Peyer's patch (tissue), 4 donors: Measurements from ENCODE around the gene EXD3. TPM values are rescaled to one million over a fixed set of nuclear protein-coding genes. Genes with fewer than 3 reads are reported as not detected.

Source experiments
- DNase-seq, 3 donors: peaks; one replicate each; pipeline ENCODE4 v3.0.0-alpha.2; 2017 to 2019
- H3K27ac ChIP-seq, 4 donors: fragments of 200-600 bp; sonication (generic); one replicate each; pipeline ENCODE4 v1.5.1; 2016 to 2019
- H3K27me3 ChIP-seq, 2 donors: fragments of 200-600 bp; sonication (generic); one replicate each; pipeline ENCODE4 v1.5.1; 2019
- H3K36me3 ChIP-seq, 3 donors: fragments of 200-600 bp; sonication (generic); one replicate each; pipeline ENCODE4 v1.5.1; 2016 to 2019
- H3K4me1 ChIP-seq, 4 donors: fragments of 200-600 bp; sonication (generic); one replicate each; pipeline ENCODE4 v1.5.1; 2016 to 2019
- H3K4me3 ChIP-seq, 4 donors: fragments of 200-600 bp; sonication (generic); 1 replicate in 3 of 4; 2 replicates in 1 of 4; pipeline ENCODE4 v1.5.1; 2016 to 2019; ENCODE audit warnings: mild to moderate bottlenecking in 1 of 4
- H3K9me3 ChIP-seq, 4 donors: fragments of 200-600 bp; sonication (generic); one replicate each; pipeline ENCODE4 v1.5.1; 2016 to 2019; ENCODE audit warnings: mild to moderate bottlenecking in 1 of 4
- CTCF ChIP-seq, 6 experiments: fragments of 450-650 bp in 4 of 6; fragments of 200-600 bp in 2 of 6; sonication (generic) in 1 of 6; IDR thresholded peaks; one replicate each; pipeline ENCODE4 v1.5.1; 2017 to 2019; ENCODE audit warnings: antibody characterized with exemption in 6 of 6, mild to moderate bottlenecking in 3 of 6, moderate library complexity in 1 of 6
- POLR2A ChIP-seq, 2 donors: fragments of 450-650 bp; IDR thresholded peaks; one replicate each; pipeline ENCODE4 v1.5.1; 2017; ENCODE audit warnings: antibody characterized with exemption in 2 of 2, mild to moderate bottlenecking in 2 of 2, moderate library complexity in 2 of 2
- total RNA-seq, 4 donors: library from RNA; depleted of rRNA; stranded (reverse); fragments of >200 nt; gene quantifications; one replicate each; pipeline ENCODE4 v1.1.0, GENCODE V29; 2016

EXD3 gene
- total RNA-seq, 4 donors from 2014 or later = 38.7 to 82.4 (median 61.6) TPM

GRCh38 chr9:137266585-137267453 is 156.1 kb downstream of the EXD3 start:
- DNase-seq = no peak

GRCh38 chr9:137266162-137266527 is 156.8 kb downstream of the EXD3 start:
- Histone ChIP-seq H3K27me3 (no peaks in the 10 kb centered on the region), H3K9me3 (no peaks in the 10 kb centered on the region), H3K27ac (no peak overlapping the region), H3K4me3 (no peak overlapping the region), H3K4me1 (peaks cover 0 to 24% (median 10%) of the 10 kb centered on the region in 4 donors), H3K36me3 (peaks cover 0 to 45% (median 0%) of the 10 kb centered on the region in 3 donors)
- no peak for DNase-seq
- TF ChIP-seq CTCF (IDR thresholded peaks at IDR 0.05) (no peak), POLR2A (IDR thresholded peaks at IDR 0.05) (no peak)

More at GRCh38 chr9:137266585-137267453, 156.1 kb downstream of the EXD3 start:
- Histone ChIP-seq H3K9me3 (no peaks in the 10 kb centered on the region), H3K36me3 (peaks cover 0 to 46% (median 0%) of the 10 kb centered on the region in 3 donors), H3K27ac (peak overlapping the region in 1 of 4 donors; percentile 66), H3K4me1 (peaks cover 0 to 24% (median 10%) of the 10 kb centered on the region in 4 donors), H3K27me3 (no peaks in the 10 kb centered on the region), H3K4me3 (no peak overlapping the region)
- TF ChIP-seq POLR2A (IDR thresholded peaks at IDR 0.05) (no peak), CTCF (IDR thresholded peaks at IDR 0.05) (no peak)

GRCh38 chr9:137265496-137266161 is 157.3 kb downstream of the EXD3 start:
- Histone ChIP-seq H3K9me3 (no peaks in the 10 kb centered on the region), H3K27ac (no peak overlapping the region), H3K36me3 (peaks cover 0 to 39% (median 0%) of the 10 kb centered on the region in 3 donors), H3K27me3 (no peaks in the 10 kb centered on the region), H3K4me1 (peaks cover 0 to 24% (median 8%) of the 10 kb centered on the region in 4 donors), H3K4me3 (no peak overlapping the region)
- no peak for DNase-seq
- TF ChIP-seq CTCF (IDR thresholded peaks at IDR 0.05) (no peak), POLR2A (IDR thresholded peaks at IDR 0.05) (no peak)

GRCh38 chr9:137264067-137264466 is 158.9 kb downstream of the EXD3 start:
- TF ChIP-seq POLR2A (IDR thresholded peaks at IDR 0.05) (no peak), CTCF (IDR thresholded peaks at IDR 0.05) (no peak)
- no peaks in the 10 kb centered on the region for H3K9me3 ChIP-seq
- H3K27ac ChIP-seq = no peak overlapping the region
- peaks cover 0 to 14% (median under 1%) of the 10 kb centered on the region in 4 donors for H3K4me1 ChIP-seq
- H3K27me3 ChIP-seq = no peaks in the 10 kb centered on the region
- H3K4me3 ChIP-seq = no peak overlapping the region
- no peak for DNase-seq
- H3K36me3 ChIP-seq = peaks cover 0 to 43% (median 0%) of the 10 kb centered on the region in 3 donors

- H3K4me3 ChIP-seq = no peak overlapping the region
- H3K4me1 ChIP-seq = peaks cover 0 to 9% (median 0%) of the 10 kb centered on the region in 4 donors
- no peak overlapping the region for H3K27ac ChIP-seq
- no peak for DNase-seq
- TF ChIP-seq CTCF (IDR thresholded peaks at IDR 0.05) = no peak
- no peak for TF ChIP-seq POLR2A (IDR thresholded peaks at IDR 0.05)
- no peaks in the 10 kb centered on the region for H3K9me3 ChIP-seq
- peaks cover 0 to 49% (median 0%) of the 10 kb centered on the region in 3 donors for H3K36me3 ChIP-seq
- no peaks in the 10 kb centered on the region for H3K27me3 ChIP-seq
Measured at GRCh38 chr9:137263506-137263905, 159.5 kb downstream of the EXD3 start.
